Thymus (tissue), 11 donors: Measurements from ENCODE around the gene GCAT. TPM values are rescaled to one million over a fixed set of nuclear protein-coding genes. Genes with fewer than 3 reads are reported as not detected.

Source experiments
- DNase-seq, 9 donors: peaks; one replicate each; pipeline ENCODE4 v3.0.0-alpha.2; 2013; ENCODE audit warnings: low spot score in 9 of 9, low read depth in 6 of 9, missing footprints in 1 of 9
- H3K27ac ChIP-seq, 2 donors: one replicate each; pipeline ENCODE4 v1.5.1; 2013; ENCODE audit warnings: control low read depth in 1 of 2, low read depth in 1 of 2, low read length in 1 of 2, mild to moderate bottlenecking in 1 of 2, moderate library complexity in 1 of 2
- H3K27me3 ChIP-seq, 2 donors: one replicate each; pipeline ENCODE4 v1.5.1; 2013; ENCODE audit warnings: low read length in 1 of 2; ENCODE audit not compliant: control insufficient read depth in 2 of 2, insufficient read depth in 1 of 2
- H3K36me3 ChIP-seq, 2 donors: one replicate each; pipeline ENCODE4 v1.5.1; 2013; ENCODE audit warnings: low read length in 1 of 2, mild to moderate bottlenecking in 1 of 2, moderate library complexity in 1 of 2; ENCODE audit not compliant: control insufficient read depth in 2 of 2, insufficient read depth in 2 of 2
- H3K4me1 ChIP-seq, 2 donors: one replicate each; pipeline ENCODE4 v1.5.1; 2013; ENCODE audit warnings: low read length in 2 of 2; ENCODE audit not compliant: control insufficient read depth in 2 of 2, insufficient read depth in 2 of 2
- H3K4me3 ChIP-seq, 2 donors: one replicate each; pipeline ENCODE4 v1.5.1; 2013; ENCODE audit warnings: low read length in 2 of 2, control low read depth in 1 of 2, mild to moderate bottlenecking in 1 of 2
- H3K9me3 ChIP-seq, 2 donors: one replicate each; pipeline ENCODE4 v1.5.1; 2013; ENCODE audit warnings: low read length in 1 of 2, mild to moderate bottlenecking in 1 of 2; ENCODE audit not compliant: control insufficient read depth in 2 of 2, insufficient read depth in 1 of 2
- WGBS: extraction: QIAGEN DNeasy Blood & Tissue Kit; methylation state at CpG from one replicate; pipeline ENCODE4 v1.1.7; 2013; 5-methylcytosine and 5-hydroxymethylcytosine counted together
- polyA plus RNA-seq: library from polyadenylated mRNA; stranded (reverse); fragments of 200-250 nt; gene quantifications from one replicate; pipeline ENCODE4 v1.2.3, GENCODE V29; 2013
- total RNA-seq: library from RNA; stranded (reverse); fragments of 120-200 nt; gene quantifications from one replicate; pipeline ENCODE4 v1.2.4, GENCODE V29; 2013
- donor health status: healthy.

GCAT gene
- total and polyA plus RNA-seq, 2 donors, result 4.8 to 7.8 TPM

GRCh38 chr22:37860796-37861421 lies 53.2 kb downstream of the GCAT start:
- Histone ChIP-seq H3K4me1 (no peaks in the 10 kb centered on the region), H3K27me3 (no peaks in the 10 kb centered on the region), H3K4me3 (no peak overlapping the region), H3K27ac (no peak overlapping the region), H3K36me3 (peaks cover 67 to 87% of the 10 kb centered on the region in 2 donors), H3K9me3 (no peaks in the 10 kb centered on the region)
- WGBS, result 97% methylated on average over 7 of the region's 7 CpGs
- DNase-seq, result no peak

GRCh38 chr22:37862570-37863325 lies 55.0 kb downstream of the GCAT start:
- H3K27me3 ChIP-seq, result no peaks in the 10 kb centered on the region
- peaks cover 63 to 88% of the 10 kb centered on the region in 2 donors for H3K36me3 ChIP-seq
- WGBS, result 97% methylated on average over 7 of the region's 7 CpGs
- H3K4me1 ChIP-seq, result no peaks in the 10 kb centered on the region
- no peak for DNase-seq
- no peaks in the 10 kb centered on the region for H3K9me3 ChIP-seq
- no peak overlapping the region for H3K4me3 ChIP-seq
- no peak overlapping the region for H3K27ac ChIP-seq

- peaks cover 64 to 82% of the 10 kb centered on the region in 2 donors for H3K36me3 ChIP-seq
- H3K4me3 ChIP-seq, result no peak overlapping the region
- no peak overlapping the region for H3K27ac ChIP-seq
- H3K4me1 ChIP-seq, result no peaks in the 10 kb centered on the region
- no peaks in the 10 kb centered on the region for H3K27me3 ChIP-seq
- 98% methylated on average over 6 of the region's 6 CpGs for WGBS
- DNase-seq, result no peak
- H3K9me3 ChIP-seq, result no peaks in the 10 kb centered on the region
These were observed 57.8 kb downstream of the GCAT start for GRCh38 chr22:37865510-37865909.

Other genes with a start within 250 kb of the GCAT start
- 1.7 TPM for gene CDC42EP1, start 247.5 kb upstream of the GCAT start, total RNA-seq
- gene CDC42EP1, start 247.5 kb upstream of the GCAT start, polyA plus RNA-seq, result 5.8 TPM
- 65.1 TPM for gene LGALS2, start 227.8 kb upstream of the GCAT start, total RNA-seq
- gene LGALS2, start 227.8 kb upstream of the GCAT start, polyA plus RNA-seq, result 42.3 TPM
- gene GGA1, start 199.1 kb upstream of the GCAT start, total RNA-seq, result 20.1 TPM
- gene GGA1, start 199.1 kb upstream of the GCAT start, polyA plus RNA-seq, result 99.5 TPM
- gene SH3BP1, start 168.3 kb upstream of the GCAT start, total RNA-seq, result 21.3 TPM
- 23.0 TPM for gene SH3BP1, start 168.3 kb upstream of the GCAT start, polyA plus RNA-seq
- 25.0 TPM for gene PDXP, start 149.2 kb upstream of the GCAT start, total RNA-seq
- gene PDXP, start 149.2 kb upstream of the GCAT start, polyA plus RNA-seq, result 8.9 TPM
- 482 TPM for gene LGALS1, start 132.3 kb upstream of the GCAT start, total RNA-seq
- 554 TPM for gene LGALS1, start 132.3 kb upstream of the GCAT start, polyA plus RNA-seq
- 32.6 TPM for gene NOL12, start 121.6 kb upstream of the GCAT start, total RNA-seq
- gene NOL12, start 121.6 kb upstream of the GCAT start, polyA plus RNA-seq, result 26.6 TPM
- gene TRIOBP, start 110.9 kb upstream of the GCAT start, total RNA-seq, result 19.5 TPM
- gene TRIOBP, start 110.9 kb upstream of the GCAT start, polyA plus RNA-seq, result 29.8 TPM
- not detected for gene GALR3, start 15.4 kb downstream of the GCAT start, total RNA-seq
- gene GALR3, start 15.4 kb downstream of the GCAT start, polyA plus RNA-seq, result not detected
- 13.5 TPM for gene ANKRD54, start 36.4 kb downstream of the GCAT start, total RNA-seq
- gene ANKRD54, start 36.4 kb downstream of the GCAT start, polyA plus RNA-seq, result 25.5 TPM
- gene EIF3L, start 41.5 kb downstream of the GCAT start, total RNA-seq, result 698 TPM
- gene EIF3L, start 41.5 kb downstream of the GCAT start, polyA plus RNA-seq, result 302 TPM
- gene MICALL1, start 98.4 kb downstream of the GCAT start, total RNA-seq, result 5.5 TPM
- 13.7 TPM for gene MICALL1, start 98.4 kb downstream of the GCAT start, polyA plus RNA-seq
- gene C22orf23, start 145.7 kb downstream of the GCAT start, total RNA-seq, result 0.09 TPM
- gene C22orf23, start 145.7 kb downstream of the GCAT start, polyA plus RNA-seq, result 0.34 TPM
- gene POLR2F, start 145.8 kb downstream of the GCAT start, total RNA-seq, result 88.0 TPM
- 82.4 TPM for gene POLR2F, start 145.8 kb downstream of the GCAT start, polyA plus RNA-seq
- gene SOX10, start 176.6 kb downstream of the GCAT start, total RNA-seq, result under 0.01 TPM
- gene SOX10, start 176.6 kb downstream of the GCAT start, polyA plus RNA-seq, result 0.43 TPM
- 11.2 TPM for gene PICK1, start 249.5 kb downstream of the GCAT start, total RNA-seq
- gene PICK1, start 249.5 kb downstream of the GCAT start, polyA plus RNA-seq, result 24.1 TPM